ENCODE measurements around the gene ABCB9.

ABCB9 gene

GRCh38 chr12:122996188-122996601, 29.9 kb upstream of the ABCB9 start:
- Histone ChIP-seq H3K4me3 (ENCODE audit: low read depth, low read length) (no peak overlapping the region), H3K36me3 (replicated peaks) (no peaks in the 10 kb centered on the region), H3K27me3 (replicated peaks) (no peaks in the 10 kb centered on the region), H3K27ac (no peak overlapping the region)
- TF ChIP-seq, protein P1, sequence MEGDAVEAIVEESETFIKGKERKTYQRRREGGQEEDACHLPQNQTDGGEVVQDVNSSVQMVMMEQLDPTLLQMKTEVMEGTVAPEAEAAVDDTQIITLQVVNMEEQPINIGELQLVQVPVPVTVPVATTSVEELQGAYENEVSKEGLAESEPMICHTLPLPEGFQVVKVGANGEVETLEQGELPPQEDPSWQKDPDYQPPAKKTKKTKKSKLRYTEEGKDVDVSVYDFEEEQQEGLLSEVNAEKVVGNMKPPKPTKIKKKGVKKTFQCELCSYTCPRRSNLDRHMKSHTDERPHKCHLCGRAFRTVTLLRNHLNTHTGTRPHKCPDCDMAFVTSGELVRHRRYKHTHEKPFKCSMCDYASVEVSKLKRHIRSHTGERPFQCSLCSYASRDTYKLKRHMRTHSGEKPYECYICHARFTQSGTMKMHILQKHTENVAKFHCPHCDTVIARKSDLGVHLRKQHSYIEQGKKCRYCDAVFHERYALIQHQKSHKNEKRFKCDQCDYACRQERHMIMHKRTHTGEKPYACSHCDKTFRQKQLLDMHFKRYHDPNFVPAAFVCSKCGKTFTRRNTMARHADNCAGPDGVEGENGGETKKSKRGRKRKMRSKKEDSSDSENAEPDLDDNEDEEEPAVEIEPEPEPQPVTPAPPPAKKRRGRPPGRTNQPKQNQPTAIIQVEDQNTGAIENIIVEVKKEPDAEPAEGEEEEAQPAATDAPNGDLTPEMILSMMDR (IDR thresholded peaks at IDR 0.05; ENCODE audit: low read depth, low read length, missing control alignments) = no peak
- in situ Hi-C loops (cut with HindIII; ENCODE audit: low pct_ligation_motif_present, low sequenced_read_pairs) = no loop called here
- no peak for DNase-seq

GRCh38 chr12:122995503-122996187, 29.4 kb upstream of the ABCB9 start:
- TF ChIP-seq, protein P1 (IDR thresholded peaks at IDR 0.05; ENCODE audit: low read depth, low read length, missing control alignments) = no peak
- in situ Hi-C loops (cut with HindIII; ENCODE audit: low pct_ligation_motif_present, low sequenced_read_pairs) = no loop called here
- Histone ChIP-seq H3K36me3 (replicated peaks) (no peaks in the 10 kb centered on the region), H3K4me3 (ENCODE audit: low read depth, low read length) (no peak overlapping the region), H3K27ac (no peak overlapping the region), H3K27me3 (replicated peaks) (no peaks in the 10 kb centered on the region)
- no peak for DNase-seq

GRCh38 chr12:122994781-122995502, 28.7 kb upstream of the ABCB9 start:
- no peaks in the 10 kb centered on the region for H3K36me3 ChIP-seq (replicated peaks)
- DNase-seq = no peak
- no peak overlapping the region for H3K4me3 ChIP-seq (ENCODE audit: low read depth, low read length)
- no peak overlapping the region for H3K27ac ChIP-seq
- H3K27me3 ChIP-seq (replicated peaks) = no peaks in the 10 kb centered on the region
- TF ChIP-seq, protein P1 (IDR thresholded peaks at IDR 0.05; ENCODE audit: low read depth, low read length, missing control alignments) = no peak
- in situ Hi-C loops (cut with HindIII; ENCODE audit: low pct_ligation_motif_present, low sequenced_read_pairs) = no loop called here

DNA sequence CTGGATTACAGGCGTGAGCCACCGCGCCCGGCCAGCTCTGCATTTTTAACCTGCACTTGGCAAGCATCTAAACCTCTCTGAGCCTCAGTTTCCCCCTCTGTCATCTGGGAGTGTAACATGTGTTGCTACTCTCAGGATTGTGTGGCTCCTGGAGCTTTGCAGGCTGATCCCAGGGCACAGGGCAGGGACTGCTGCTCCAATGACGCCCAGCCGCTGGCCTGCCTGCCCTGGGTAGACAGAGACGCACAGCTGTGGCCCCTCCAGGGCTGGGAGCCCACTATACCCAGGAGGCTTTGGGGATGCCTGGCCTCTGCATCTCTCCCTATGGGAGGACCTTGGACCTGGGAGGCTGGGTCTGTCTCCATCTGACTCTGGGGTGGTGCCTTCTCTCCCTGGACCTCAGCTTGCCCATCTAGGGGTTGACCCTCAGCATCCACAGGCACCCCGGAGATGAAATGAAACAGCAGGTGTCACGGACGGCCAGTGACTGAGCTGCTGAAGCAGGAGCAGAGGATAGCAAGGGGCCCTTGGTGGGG, 27.9 kb upstream of the ABCB9 start:
- DNase-seq = no peak
- in situ Hi-C loops (cut with HindIII; ENCODE audit: low pct_ligation_motif_present, low sequenced_read_pairs) = no loop called here
- H3K27me3 ChIP-seq (replicated peaks) = no peaks in the 10 kb centered on the region

DNA sequence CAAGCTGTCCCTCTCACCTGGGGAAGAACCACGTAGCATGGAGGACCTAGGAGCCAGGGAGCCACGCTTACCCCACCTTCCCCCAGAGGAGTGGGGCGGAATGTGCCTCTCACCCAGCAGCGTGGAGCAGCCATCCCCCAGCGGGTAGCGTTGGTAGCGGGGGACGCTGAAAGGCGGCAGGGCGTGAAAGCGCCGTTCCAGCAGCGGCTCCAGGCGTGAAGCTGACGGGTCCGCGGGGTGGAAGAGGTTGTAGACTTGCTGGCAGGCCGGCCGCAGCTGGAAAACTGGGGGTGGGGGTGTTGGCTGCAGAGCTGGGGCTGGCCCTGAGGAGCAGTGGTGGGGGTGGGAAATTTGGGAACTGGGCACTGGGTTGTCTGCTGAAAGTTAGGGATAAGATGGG, 26.1 kb upstream of the ABCB9 start:
- no peaks in the 10 kb centered on the region for H3K27me3 ChIP-seq (replicated peaks)
- H3K27ac ChIP-seq = no peak overlapping the region
- in situ Hi-C loops (cut with HindIII; ENCODE audit: low pct_ligation_motif_present, low sequenced_read_pairs) = no loop called here
- no peaks in the 10 kb centered on the region for H3K36me3 ChIP-seq (replicated peaks)
- H3K4me3 ChIP-seq (ENCODE audit: low read depth, low read length) = no peak overlapping the region
- TF ChIP-seq, protein P1 (IDR thresholded peaks at IDR 0.05; ENCODE audit: low read depth, low read length, missing control alignments) = no peak
- DNase-seq = no peak

More for the DNA sequence above, 27.9 kb upstream of the ABCB9 start:
- Histone ChIP-seq H3K36me3 (replicated peaks) (no peaks in the 10 kb centered on the region), H3K4me3 (ENCODE audit: low read depth, low read length) (no peak overlapping the region), H3K27ac (no peak overlapping the region)
- TF ChIP-seq, protein P1 (IDR thresholded peaks at IDR 0.05; ENCODE audit: low read depth, low read length, missing control alignments) = no peak
